HPDE6-E6E7 (cell line): ENCODE data around the gene CNMD.
"Not testable (repeated sequence)": the region's sequence is repeated elsewhere in the genome, so short reads cannot be mapped to it uniquely, and the experiment has no call there.

ENCODE experiments used
- DNase-seq: peaks from one replicate; pipeline ENCODE4 v3.0.0; 2011; ENCODE audit warnings: missing footprints; ENCODE audit errors: extremely low spot score

The CNMD gene

DNA sequence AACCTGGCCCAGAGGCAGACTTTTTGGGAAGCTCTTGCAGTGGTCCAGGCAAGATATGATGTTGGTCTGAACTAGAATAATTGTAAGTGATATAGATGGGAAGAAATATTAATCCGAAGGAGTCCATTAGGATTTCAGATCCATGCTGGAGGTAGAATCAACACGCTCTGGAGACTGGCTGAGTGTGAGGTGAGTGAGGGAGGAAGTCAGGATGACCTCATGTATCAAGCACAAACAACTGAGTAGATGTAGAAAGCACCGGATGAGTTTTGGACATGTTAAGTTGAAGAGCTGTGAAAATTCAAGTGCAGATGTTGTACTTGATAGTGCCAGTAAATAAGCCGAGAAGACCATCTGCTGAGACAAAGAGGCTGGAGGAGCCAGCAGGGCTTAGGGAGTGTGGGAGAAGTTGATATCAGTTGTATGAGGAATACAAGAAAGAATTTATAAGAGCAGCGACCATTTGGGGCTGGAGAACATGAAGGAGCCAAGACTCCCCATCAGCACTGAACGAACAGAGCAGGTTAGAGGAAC lies 5.3 kb upstream of the CNMD start:
- DNase-seq, result no peak

DNA sequence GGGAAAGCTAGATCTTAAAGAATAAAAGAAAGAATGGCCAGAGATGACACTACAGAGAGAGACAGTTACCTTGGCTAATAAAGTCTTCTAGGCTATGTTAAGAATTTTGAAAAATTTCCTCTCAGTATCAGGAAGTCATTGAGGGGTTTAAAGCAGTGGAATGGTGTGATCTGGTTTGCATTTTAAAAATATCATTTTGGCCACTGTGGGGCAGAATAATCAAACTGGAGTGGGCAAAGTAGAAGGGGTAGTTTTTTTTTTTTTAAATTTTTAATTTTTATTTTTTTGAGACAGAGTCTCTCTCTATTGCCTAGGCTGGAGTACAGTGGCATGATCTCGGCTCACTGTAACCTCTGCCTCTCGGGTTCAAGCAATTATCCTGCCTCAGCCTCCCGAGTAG lies 4.4 kb upstream of the CNMD start:
- no peak for DNase-seq

DNA sequence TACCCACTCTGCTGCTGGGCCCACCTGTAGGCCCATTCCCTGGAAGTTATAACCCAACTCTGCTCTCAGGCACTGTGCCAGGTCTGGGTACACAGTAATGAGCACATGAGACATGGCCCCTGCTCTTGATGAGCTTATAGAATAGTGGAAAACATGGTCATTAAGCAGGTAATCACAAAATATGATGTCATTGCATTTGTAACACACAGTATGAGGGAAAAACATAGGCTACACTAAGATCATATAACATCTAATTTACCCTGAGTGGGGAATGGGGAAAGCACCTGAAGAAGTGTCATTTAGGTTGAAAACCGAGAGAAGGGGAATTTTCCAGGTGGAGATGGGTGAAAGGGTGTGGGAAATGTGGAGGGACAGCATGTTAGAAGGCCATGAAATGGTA lies 3.9 kb upstream of the CNMD start:
- DNase-seq, result no peak

DNA sequence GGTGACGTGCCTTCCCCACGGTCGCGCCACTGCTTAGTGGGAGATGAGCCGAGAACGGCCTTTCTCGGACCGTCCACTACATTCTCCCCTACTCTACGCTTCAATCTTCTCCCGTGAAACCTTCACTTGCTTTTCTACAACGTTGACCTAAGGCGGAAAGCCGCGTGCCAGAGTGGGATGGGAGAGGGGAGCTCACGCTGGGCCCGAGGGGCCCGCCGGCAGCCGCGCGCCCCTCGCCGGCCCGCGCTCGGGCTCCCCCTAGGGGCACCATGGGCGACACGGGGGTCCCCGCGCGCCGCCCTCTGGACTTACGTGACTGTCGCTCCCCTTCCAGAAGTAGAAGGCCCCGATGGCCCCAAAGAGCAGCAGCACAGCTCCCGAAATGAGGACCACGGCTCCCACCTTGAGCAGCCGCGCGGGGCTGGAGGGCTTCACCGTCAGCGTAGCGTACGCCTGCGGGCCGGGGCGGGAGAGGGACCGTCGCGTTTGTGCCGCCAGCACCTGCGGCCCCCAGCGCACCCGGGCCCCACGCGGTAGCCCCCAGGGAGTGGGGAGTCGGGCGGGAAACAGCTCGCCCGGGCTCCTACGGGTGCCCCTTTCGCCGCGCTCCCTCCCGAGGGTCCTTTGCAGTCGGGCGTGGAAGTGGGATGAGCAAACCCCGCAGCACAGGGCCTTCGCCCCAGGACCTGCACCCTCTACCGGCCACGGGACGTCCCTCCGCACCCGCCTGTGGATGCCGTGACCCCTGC lies 727 bp downstream of the CNMD start:
- no peak for DNase-seq

DNA sequence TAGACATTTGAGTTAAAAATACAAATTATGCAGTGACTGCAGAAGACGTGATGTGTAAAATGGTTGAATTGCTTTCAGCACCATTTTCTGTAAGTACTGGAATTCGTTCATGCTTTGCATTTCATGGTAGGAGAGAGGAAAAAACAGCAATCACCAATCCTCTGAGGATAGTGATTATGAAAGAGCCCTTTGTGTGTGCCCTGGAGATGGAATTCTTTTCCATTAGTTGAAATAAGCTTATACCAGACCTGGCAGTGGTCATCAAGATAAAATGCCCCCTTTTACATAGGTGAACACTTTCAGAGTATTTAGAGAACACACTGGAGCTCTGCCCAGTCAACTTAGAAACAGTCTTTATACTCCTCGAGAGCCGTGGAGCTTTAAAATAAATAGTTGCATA lies 1.7 kb downstream of the CNMD start:
- DNase-seq, result no peak

DNA sequence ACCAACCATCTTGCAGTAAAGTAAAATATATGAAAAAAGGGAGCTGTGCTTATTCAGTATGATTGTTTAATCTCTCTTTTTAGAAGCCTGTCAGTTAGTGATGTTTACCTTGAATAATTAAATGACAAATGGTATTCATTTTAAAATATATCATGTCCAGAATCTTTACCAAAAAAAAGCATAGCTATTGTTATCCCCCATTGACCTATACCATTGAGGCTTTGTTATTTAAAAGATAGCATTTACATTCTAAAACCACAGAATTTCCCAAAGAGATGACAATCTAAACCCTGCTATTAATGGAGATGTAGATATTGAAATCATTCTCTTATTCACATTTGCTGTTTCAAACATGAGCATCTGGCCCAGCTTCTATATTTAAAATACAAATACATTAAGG lies 2.2 kb downstream of the CNMD start:
- no peak for DNase-seq

DNA sequence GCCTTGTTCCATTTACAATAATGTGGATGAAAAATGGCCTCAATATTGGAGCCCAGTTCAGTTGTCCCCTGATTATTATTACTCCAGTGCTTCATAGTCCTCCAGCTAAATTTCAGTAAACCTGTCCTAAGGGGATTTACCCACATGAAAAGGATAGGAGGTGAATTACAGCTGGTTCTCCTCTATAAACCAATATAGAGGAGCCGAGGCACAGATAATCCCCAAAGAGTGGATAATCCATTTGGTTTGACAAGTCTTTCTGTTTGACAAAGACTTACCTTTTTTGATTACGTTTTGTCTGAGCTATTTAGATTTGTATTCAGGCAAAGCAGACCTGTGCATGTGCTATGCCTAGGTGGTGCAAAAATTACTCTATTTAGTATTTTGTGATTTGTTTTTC lies 2.7 kb downstream of the CNMD start:
- no peak for DNase-seq

DNA sequence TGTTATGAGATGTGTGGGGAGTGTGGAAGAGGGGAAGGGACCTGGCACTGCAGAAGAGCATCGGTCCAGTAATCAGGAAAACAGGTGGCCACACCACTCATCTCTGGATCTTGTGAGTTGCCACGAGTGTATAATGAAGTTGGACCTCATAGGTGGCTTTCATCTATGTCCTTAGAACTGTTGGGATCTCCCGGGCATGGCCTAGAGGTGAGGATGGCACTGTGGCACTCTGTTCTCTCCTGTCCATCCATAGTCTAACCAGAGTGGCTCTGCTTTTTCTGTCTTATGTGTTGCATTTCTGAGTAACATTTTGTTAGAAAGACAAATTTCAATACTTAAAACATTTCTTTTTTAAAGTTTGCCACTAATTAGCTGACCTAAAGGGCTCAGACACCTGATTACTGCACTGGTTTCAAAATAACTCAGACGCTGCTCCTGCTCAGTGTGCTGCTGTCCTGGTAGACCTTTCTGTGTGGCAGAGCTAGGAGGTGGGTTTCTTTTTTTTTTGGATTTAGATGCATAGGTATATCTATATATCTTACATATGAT lies 5.5 kb downstream of the CNMD start:
- DNase-seq, result no peak

DNA sequence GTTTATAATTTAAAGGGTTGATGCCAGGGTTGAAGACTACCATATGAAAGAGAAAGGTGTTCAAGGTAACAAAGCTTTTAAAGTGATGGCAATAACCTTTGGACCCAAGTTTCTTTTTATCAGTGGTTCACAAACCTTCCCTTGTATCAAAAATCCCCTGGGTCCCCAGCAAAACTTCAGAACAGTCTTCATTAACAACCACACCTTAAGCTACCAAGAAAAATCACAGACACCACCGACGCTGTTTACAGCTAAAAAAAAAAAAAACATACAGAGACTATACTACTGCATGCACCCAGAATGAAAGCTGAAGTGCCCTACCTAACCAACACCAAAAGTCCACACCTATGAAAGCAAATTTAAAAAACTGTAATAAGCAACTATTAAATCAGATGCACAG lies 13.4 kb downstream of the CNMD start:
- DNase-seq, result no peak

DNA sequence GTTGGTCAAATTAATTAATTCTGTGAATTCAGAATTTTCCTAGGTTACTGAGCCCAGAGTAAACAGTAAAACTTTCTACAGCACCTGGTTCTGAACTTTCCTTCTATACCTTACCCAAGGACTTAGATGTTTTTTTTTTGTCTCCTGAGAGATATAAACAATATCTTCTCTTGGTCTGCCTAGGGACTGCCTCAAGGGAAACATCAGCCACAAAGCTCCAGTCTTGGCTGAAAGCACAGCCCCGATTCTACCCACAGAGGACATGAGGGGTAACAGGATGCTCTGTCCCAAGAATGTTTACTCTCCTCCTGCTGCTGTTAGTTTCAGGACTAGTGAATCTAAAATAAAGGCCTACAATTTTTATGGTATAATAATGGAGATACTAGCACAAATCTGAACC lies 14.3 kb downstream of the CNMD start:
- DNase-seq, result no peak

DNA sequence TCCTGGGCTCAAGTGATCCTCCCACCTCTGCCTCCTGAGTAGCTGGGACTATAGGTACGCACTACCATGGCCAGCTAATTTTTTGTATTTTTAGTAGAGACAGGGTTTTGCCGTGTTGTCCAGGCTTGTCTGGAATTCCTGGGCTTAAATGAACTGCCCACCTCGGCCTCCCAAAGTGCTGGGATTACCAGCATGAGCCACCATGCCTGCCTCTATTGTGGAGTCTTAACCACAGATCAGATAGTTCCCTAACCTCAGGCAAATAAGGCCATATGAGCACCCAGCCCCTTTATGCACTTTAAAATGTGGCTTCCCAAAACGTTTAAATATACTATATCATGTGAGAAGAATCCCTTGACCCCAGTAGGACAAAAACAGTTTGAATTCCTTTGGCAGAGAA lies 16.4 kb downstream of the CNMD start:
- DNase-seq, result no peak

DNA sequence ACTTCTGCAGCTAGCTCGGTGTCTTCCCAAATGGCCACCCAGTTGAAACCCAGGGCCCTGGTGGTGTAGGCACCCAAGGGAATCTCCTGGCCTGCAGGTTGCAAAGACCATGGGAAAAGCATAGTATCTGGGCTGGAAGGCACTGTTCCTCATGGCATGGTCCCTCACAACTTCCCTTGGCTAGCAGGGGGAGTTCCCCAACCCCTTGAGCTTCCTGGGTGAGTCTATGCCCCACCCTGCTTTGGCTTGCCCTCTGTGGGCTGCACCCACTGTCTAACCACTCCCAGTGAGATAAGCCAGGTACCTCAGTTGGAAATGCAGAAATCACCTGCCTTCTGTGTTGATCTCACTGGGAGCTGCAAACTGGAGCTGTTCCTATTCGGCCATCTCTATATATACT lies 18.3 kb downstream of the CNMD start:
- DNase-seq, result not testable (repeated sequence)

DNA sequence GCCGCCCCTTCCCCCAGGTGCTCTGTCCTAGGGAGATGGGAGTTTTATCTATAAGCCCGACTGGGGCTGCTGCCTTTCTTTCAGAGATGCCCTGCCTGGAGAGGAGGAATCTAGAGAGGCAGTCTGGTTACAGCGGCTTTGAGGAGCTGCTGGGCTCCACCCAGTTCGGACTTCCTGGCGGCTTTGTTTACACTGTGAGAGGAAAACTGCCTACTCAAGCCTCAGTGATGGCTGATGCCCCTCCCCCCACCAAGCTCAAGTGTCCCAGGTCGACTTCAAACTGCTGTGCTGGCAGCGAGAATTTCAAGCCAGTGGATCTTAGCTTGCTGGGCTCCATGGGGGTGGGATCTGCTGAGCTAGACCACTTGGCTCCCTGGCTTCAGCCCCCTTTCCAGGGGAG lies 18.7 kb downstream of the CNMD start:
- DNase-seq, result not testable (repeated sequence)

DNA sequence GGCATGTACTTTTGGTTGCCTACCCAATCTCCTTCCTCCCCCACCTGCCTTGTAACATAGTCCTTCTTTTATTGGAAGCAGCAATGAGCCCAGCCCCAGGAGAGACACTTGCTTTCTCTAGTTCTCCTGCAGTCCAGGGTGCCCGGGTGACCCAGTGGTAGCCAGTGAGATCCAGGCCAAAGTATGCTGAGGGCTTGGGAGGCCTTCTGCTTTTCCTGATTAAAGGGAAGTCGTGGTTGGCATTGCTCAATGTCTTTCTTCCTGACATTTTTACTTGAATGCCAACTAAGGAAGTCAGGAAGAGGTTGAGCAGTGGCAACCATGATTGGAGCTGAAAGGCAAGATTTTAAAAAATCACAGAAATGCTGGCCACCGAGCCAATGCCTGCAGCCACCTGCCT lies 25.7 kb downstream of the CNMD start:
- no peak for DNase-seq

DNA sequence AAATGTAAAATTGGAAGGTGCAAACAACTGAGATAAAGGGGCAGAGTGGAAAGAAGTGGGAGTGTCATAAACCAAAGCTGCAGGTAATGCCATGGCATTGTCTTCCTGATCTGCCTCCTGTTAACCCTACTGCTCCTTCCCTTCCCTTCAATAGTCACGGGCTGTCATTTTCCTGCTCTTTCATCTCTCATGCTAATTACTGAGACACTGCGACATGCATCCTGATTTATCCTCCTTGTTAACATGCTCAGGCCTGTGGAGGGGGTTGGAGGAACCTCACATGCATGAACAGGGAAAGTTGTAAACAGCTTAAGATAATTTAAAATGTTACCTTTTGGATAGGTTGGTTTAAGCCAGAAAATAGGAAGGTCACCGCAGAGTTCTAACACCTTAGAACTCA lies 27.2 kb downstream of the CNMD start:
- no peak for DNase-seq

DNA sequence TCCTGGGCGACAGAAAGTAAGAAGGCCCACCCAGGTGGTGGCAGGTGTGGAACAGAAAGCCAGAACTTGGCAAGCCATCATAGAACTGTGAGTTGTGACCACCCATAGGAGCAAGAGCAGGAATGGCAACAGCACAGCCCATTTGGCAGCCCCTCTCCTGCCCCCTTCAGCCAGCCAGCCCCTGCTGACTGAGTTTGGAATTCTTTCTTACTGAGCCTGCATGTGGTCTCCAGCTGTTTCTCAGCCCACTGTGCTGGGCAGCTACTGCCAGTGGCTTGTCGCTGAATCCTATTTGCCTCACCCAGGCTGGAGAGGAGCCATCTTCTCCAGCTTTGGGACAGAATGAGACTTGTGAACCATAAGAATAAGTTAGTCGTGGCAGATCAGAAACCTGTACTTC lies 28.3 kb downstream of the CNMD start:
- DNase-seq, result no peak

DNA sequence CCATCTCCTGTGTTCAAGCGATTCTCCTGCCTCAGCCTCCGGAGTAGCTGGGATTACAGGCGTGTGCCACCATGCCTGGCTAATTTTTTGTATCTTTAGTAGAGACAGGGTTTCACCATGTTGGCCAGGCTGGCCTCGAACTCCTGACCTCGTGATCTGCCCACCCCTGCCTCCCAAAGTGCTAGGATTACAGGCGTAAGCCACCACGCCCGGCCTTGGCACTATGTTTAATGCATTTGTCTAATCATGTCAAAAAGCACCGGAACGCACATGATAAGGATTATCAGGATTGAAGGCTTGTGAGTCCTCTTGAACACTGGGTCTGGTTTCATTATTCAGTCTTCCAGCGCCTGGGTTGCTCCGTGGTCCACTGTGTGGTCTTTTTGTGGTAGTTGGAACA lies 31.4 kb downstream of the CNMD start:
- not testable (repeated sequence) for DNase-seq

DNA sequence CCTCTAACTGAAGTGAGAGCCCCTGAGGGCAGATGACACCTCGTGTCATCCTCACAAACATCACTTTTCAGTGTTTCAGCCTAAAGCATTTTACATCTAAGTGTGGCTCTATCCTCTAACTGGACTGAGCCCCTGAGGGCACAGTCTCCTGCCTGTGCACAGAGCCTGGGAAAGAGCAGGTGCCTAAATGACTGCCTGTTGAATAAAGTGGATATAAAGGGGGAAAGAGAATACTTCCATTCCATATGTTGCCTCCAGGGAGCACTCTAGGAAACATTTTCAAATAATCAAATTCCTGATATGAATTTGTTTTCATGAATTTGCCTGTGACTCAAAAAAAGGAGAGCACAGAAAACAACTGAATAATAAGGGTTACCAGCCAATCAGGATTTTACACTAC lies 32.2 kb downstream of the CNMD start:
- DNase-seq, result no peak

DNA sequence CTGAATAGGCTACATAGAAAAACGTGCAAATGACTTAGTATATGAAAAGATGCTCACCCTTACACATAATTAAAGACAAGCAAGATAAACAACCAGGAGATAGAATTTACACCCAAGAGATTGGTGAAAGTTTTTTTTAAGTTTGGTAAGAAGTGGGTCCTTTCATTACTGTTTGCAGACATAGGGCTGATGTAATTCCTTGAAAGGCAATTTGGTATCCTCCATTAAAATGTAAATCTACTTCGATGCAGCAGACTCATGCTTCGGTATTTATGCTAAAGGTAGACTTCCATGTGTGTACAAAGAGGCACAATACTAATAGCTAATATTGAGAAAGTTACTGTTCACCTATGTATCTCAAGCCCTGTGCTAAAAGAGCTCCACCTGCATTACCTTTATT lies 33.5 kb downstream of the CNMD start:
- DNase-seq, result no peak

DNA sequence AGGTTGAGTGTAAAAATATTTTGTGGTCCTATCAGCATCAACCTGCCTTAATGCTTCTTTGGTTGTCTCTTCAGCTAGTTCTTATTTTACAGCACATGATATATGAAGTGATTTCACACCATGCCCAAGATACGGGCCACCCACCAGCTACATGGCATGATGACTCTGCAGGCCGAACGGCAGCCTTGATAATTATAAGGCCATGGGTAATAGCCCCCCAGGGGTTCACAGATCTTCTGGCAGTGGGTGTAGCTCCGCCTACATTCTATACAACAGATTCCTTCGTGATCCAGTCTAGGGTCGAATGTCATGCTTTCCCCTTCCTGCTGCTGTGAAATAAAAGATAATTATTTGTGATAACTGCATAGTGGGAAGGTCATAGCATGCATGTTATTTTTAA lies 36.1 kb downstream of the CNMD start:
- DNase-seq, result no peak

DNA sequence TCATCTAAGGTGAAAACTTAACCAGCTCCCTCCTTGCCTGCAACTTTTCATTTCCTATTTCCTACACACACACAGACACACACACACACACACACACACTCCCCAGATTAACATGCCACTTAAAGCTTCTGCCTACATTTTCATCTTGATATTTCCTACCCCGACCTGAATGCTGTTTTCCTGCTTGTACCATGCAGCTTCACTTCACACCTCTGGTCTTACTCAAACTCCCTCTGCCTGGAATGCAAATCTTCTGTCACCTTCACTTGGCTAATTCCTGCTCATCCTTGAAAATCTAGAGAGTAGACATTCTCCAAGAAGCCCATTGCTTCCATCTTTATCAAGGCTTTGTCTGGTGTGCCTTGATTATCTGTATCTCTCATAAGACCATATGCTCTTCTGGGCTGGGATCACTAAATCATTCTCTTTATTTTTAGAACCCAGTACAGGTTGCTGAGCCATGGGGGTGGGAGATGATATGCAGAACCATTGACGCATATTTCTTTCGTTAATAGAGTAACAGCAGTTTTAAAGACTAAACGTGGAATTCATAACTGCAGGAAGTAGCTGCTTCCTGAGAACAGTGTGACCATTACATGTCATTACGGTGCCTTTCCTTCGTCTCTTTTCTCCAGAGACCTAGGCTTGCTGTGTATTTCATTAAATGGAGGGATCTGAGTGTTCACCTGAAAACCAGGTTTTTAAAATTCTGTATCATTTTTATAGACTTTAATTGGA lies 37.7 kb downstream of the CNMD start:
- no peak for DNase-seq

DNA sequence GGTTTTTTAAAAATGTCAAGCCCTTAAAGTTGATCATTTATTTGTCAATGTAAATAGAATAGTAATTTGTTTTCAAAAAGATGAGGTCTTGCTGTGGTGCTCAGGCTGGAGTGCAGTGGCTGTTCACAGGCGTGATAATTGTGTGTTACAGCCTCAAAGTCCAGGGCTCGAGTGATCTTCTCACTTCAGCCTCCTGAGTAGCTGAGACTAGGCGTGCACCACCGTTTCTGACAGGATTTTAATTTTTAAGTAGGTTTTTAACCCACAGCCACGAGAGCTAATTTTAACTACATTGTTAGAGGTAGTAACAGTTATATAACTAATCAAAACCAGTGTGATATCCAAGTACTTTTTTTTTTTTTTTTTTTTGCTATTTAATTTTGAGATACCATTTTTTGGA lies 43.1 kb downstream of the CNMD start:
- no peak for DNase-seq

DNA sequence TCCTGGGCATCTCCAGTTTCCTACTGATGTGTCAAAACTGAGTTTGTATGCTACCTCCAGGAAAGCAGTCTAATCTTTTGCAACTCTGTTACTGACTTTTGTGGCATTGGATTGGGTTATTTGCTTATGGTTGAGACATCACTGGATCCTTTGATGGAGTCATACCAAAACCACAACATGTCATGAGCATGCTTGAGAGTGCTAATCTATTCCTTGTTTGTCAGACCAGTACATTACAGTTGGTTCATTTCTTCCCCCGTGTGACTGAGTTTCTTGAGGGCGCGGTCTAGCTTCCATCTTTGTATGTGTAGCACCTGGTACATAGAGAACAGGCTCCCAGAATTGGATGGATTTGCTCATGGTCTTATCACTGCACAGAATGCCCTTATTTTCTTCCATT lies 43.8 kb downstream of the CNMD start:
- no peak for DNase-seq
